ENCODE data around the gene IL4R. TPM values are rescaled to one million over a fixed set of nuclear protein-coding genes. Genes with fewer than 3 reads are reported as not detected.

Gene IL4R
- total and polyA plus RNA-seq, 2 of the 8 experiments (the other 6 are each of a cell fraction or from before 2014, with no cell fraction given), result 29.1 to 29.4 TPM

- TF ChIP-seq TCF12 (IDR thresholded peaks at IDR 0.05; ENCODE audit: low read depth, low read length) (no peak), CEBPB (IDR thresholded peaks at IDR 0.05; ENCODE audit: low read depth, low read length) (no peak)
- TF ChIP-seq, protein P1, sequence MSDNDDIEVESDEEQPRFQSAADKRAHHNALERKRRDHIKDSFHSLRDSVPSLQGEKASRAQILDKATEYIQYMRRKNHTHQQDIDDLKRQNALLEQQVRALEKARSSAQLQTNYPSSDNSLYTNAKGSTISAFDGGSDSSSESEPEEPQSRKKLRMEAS (IDR thresholded peaks at IDR 0.05), result no peak
Observed at GRCh38 chr16:27379919-27380318, 66.1 kb downstream of the IL4R start (continued).

Measured in H1 (cell line).